AG09309 (cell line): ENCODE measurements around the gene NSMF.

Experiments used
- DNase-seq: peaks from one replicate; pipeline ENCODE4 v3.0.0-alpha.2; 2010; ENCODE audit warnings: low read depth
- H3K4me3 ChIP-seq: 2 replicates; pipeline ENCODE4 v1.5.1; 2011; ENCODE audit warnings: mild to moderate bottlenecking, low read depth, low read length, moderate library complexity; ENCODE audit not compliant: control insufficient read depth
- CTCF ChIP-seq: IDR thresholded peaks from 2 replicates; pipeline ENCODE4 v1.5.1; 2011; ENCODE audit warnings: mild to moderate bottlenecking, low read depth, low read length, inconsistent platforms; ENCODE audit not compliant: insufficient read depth, control insufficient read depth; ENCODE audit errors: missing control alignments

The NSMF gene

DNA sequence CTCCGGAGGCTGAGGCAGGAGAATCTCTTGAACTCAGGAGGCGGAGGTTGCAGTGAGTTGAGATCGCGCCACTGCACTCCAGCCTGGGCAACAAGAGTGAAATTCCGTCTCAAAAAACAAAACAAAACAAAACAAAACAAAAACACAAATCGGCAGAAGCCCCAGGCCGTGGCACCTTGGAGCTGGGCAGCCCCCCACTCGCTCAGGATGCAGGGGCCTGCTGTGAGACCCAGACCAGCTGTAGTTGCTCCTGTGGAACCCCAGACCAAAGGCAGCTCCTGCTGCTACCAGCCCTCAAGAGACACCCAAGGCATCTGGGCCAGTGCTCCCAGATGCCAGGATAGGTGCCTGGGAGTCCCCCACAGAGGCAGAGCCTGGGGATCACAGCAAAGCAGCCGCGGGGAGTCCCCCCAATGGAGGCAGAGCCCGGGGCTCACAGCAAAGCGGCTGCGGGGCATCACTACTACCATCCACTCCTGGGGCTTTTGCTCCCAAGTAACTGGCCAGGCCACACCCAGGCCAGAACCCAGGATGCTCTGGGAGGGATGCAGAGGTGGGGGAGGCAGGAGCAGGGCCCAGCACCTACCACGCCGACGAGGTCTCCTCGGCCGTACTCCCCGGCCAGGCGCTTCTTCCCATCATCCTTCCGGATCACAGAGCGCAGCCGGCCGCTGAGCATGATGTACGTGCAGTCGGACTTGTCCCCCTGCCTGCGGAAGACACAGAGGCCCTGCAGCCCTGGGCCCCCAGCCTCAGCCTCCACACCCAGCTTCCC lies 37.7 kb upstream of the NSMF start:
- DNase-seq = no peak
- no peak for TF ChIP-seq CTCF
- H3K4me3 ChIP-seq = no peak overlapping the region

DNA sequence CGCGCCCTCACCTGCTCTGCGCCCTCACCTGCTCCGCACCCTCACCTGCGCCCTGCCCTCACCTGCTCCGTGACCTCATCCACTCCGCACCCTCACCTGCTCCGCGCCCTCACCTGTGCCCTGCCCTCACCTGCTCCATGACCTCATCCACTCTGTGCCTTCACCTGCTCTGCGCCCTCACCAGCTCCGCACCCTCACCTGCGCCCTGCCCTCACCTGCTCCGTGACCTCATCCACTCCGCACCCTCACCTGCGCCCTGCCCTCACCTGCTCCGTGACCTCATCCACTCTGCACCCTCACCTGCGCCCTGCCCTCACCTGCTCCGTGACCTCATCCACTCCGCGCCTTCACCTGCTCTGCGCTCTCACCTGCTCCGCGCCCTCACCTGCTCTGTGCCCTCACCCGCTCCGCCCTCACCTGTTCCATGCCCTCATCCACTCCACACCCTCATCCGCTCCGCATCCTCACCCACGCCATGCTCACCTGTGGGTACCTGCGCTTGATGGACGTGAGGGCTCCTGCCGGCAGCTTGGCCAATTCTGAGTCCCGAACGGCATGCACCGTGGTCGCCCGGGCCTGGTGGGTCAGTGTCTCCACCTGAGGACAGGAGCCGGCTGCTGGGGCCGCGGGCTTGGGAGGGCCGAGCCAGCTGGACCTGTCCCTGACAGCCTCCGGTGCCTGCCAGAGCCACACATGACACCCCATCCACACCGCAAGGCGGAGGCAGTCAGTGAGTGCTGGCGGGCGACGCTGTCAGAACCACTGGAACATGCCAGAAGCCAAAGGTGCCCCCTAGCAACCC lies 35.6 kb upstream of the NSMF start:
- DNase-seq = no peak
- TF ChIP-seq CTCF = no peak
- H3K4me3 ChIP-seq = no peak overlapping the region

- no peak overlapping the region for H3K4me3 ChIP-seq
- TF ChIP-seq CTCF = no peak
- no peak for DNase-seq
Observed at GRCh38 chr9:137494104-137494544, 35.0 kb upstream of the NSMF start.

GRCh38 chr9:137493364-137494103 lies 34.4 kb upstream of the NSMF start:
- no peak overlapping the region for H3K4me3 ChIP-seq
- TF ChIP-seq CTCF = no peak
- no peak for DNase-seq

DNA sequence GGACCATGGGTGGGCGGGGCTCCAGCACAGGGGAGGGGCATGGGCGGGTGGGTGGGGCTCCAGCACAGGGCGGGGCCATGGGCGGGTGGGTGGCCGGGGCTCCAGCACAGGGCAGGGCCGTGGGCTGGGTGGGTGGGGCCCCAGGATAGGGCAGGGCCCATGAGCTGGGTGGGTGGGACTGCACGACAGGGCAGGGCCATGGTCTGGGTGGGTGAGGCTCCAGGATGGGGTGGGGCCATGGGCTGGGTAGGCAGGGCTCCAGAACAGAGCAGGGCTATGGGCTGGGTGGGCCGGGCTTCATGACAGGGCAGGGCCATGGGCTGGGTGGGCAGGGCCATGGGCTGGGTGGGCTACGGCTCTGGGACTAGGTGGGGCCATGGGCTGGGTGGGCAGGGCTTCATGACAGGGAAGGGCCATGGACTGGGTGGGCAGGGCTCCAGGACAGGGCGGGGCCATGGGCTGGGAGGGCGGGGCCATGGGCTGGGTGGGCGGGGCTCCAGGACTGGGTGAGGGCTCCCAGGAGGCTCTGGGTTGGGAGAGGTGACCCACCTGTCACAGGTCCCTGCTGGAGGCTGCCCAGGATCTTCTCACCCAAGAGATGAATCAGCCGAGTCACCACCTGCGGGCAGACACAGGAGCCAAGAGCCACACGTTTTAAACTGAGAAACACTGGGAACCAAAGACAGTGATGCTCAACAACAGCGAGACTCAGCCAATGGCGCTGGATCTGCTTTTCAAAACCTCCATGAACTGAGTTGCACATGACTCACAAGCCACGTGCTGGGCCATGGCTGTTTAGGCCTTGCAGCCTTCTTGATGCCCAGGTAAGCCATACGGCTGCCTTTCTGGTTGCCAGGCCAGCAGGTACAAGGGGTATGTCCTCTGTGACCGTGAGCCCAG lies 33.6 kb upstream of the NSMF start:
- no peak overlapping the region for H3K4me3 ChIP-seq
- TF ChIP-seq CTCF = no peak
- DNase-seq = no peak
